RWPE1 (cell line): Measurements from ENCODE around the gene HLCS.

Experiments
- CTCF ChIA-PET: fragments of 350-600 bp; sonication (Branson Sonifier 250); formaldehyde crosslinking; extraction: SDS; loops from one replicate; lab custom pipeline; 2021; lab: Yijun Ruan, JAX
- POLR2A ChIA-PET: fragments of 400-600 bp; formaldehyde crosslinking; extraction: SDS; loops from one replicate; lab custom pipeline; 2020; ENCODE audit warnings: antibody characterized with exemption; ENCODE audit not compliant: low non-redundant PET; lab: Yijun Ruan, JAX
- DNase-seq: peaks from one replicate; pipeline ENCODE4 v3.0.0; 2012; ENCODE audit warnings: low spot score
- H3K27ac ChIP-seq: fragments of 450-650 bp; 2 replicates; pipeline ENCODE4 v1.5.1; 2017
- TF ChIP-seq, protein P1 (sequence below): fragments of 450-650 bp; conservative IDR thresholded peaks from 2 replicates; pipeline ENCODE4 v1.5.1; 2017; ENCODE audit warnings: low read depth, mild to moderate bottlenecking

The HLCS gene

GRCh38 chr21:36807422-36807928 lies 159.0 kb downstream of the HLCS start:
- no peak overlapping the region for H3K27ac ChIP-seq
- POLR2A ChIA-PET = no interaction called here
- CTCF ChIA-PET = interaction anchor here (0.5 to 0.6 kb wide), 3 partner anchors 110 to 298 kb away, joined by 3 to 5 read pairs (median 3); no protein-coding TSS in a partner anchor
- no peak for DNase-seq
- TF ChIP-seq, protein P1, sequence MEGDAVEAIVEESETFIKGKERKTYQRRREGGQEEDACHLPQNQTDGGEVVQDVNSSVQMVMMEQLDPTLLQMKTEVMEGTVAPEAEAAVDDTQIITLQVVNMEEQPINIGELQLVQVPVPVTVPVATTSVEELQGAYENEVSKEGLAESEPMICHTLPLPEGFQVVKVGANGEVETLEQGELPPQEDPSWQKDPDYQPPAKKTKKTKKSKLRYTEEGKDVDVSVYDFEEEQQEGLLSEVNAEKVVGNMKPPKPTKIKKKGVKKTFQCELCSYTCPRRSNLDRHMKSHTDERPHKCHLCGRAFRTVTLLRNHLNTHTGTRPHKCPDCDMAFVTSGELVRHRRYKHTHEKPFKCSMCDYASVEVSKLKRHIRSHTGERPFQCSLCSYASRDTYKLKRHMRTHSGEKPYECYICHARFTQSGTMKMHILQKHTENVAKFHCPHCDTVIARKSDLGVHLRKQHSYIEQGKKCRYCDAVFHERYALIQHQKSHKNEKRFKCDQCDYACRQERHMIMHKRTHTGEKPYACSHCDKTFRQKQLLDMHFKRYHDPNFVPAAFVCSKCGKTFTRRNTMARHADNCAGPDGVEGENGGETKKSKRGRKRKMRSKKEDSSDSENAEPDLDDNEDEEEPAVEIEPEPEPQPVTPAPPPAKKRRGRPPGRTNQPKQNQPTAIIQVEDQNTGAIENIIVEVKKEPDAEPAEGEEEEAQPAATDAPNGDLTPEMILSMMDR = no peak

GRCh38 chr21:36806103-36806502 lies 160.4 kb downstream of the HLCS start:
- CTCF ChIA-PET = no interaction called here
- POLR2A ChIA-PET = no interaction called here
- no peak for DNase-seq
- H3K27ac ChIP-seq = no peak overlapping the region
- TF ChIP-seq, protein P1 = no peak

GRCh38 chr21:36804874-36805611 lies 161.4 kb downstream of the HLCS start:
- no peak for DNase-seq
- ChIA-PET POLR2A (no interaction called here), CTCF (interaction anchor here (0.7 kb wide), 1 partner anchor 49 kb away, joined by 3 read pairs; no protein-coding TSS in a partner anchor)
- H3K27ac ChIP-seq = no peak overlapping the region
- TF ChIP-seq, protein P1 = no peak

GRCh38 chr21:36803816-36804439 lies 162.5 kb downstream of the HLCS start:
- no peak for DNase-seq
- ChIA-PET CTCF (no interaction called here), POLR2A (no interaction called here)
- H3K27ac ChIP-seq = no peak overlapping the region
- TF ChIP-seq, protein P1 = no peak

- no peak for DNase-seq
- POLR2A ChIA-PET = no interaction called here
- TF ChIP-seq, protein P1 = no peak
- no peak overlapping the region for H3K27ac ChIP-seq
- CTCF ChIA-PET = interaction anchor here (0.5 to 0.7 kb wide), 2 partner anchors 45 to 51 kb away, joined by 3 to 4 read pairs; no protein-coding TSS in a partner anchor
Measured at GRCh38 chr21:36803051-36803645, 163.3 kb downstream of the HLCS start.

GRCh38 chr21:36800734-36801133 lies 165.7 kb downstream of the HLCS start:
- ChIA-PET CTCF (no interaction called here), POLR2A (no interaction called here)
- no peak for DNase-seq
- H3K27ac ChIP-seq = no peak overlapping the region
- TF ChIP-seq, protein P1 = no peak
